Measurements from ENCODE around the gene CAMK1D.

CAMK1D gene

GRCh38 chr10:12633776-12634620, 284.7 kb downstream of the CAMK1D start:
- TF ChIP-seq CTCF (conservative IDR thresholded peaks at IDR 0.05), result no peak
- H3K27ac ChIP-seq, result no peak overlapping the region; the same call in 1 of the 2 replicates

GRCh38 chr10:12634621-12634931, 285.2 kb downstream of the CAMK1D start:
- H3K27ac ChIP-seq, result no peak overlapping the region
- TF ChIP-seq CTCF (conservative IDR thresholded peaks at IDR 0.05), result no peak

GRCh38 chr10:12635127-12635541, 285.8 kb downstream of the CAMK1D start:
- peak overlapping the region; percentile 6; the same call in 1 of the 2 replicates for H3K27ac ChIP-seq
- TF ChIP-seq CTCF (conservative IDR thresholded peaks at IDR 0.05), result no peak

GRCh38 chr10:12636571-12636970, 287.2 kb downstream of the CAMK1D start:
- no peak for TF ChIP-seq CTCF (conservative IDR thresholded peaks at IDR 0.05)
- H3K27ac ChIP-seq, result peak overlapping the region; percentile 6; the same call in 1 of the 2 replicates

GRCh38 chr10:12637649-12638048, 288.3 kb downstream of the CAMK1D start:
- no peak overlapping the region for H3K27ac ChIP-seq
- no peak for TF ChIP-seq CTCF (conservative IDR thresholded peaks at IDR 0.05)

GRCh38 chr10:12638103-12638502, 288.8 kb downstream of the CAMK1D start:
- no peak for TF ChIP-seq CTCF (conservative IDR thresholded peaks at IDR 0.05)
- no peak overlapping the region for H3K27ac ChIP-seq

- TF ChIP-seq CTCF (conservative IDR thresholded peaks at IDR 0.05), result no peak
- no peak overlapping the region for H3K27ac ChIP-seq
Observed at GRCh38 chr10:12638781-12639180, 289.4 kb downstream of the CAMK1D start.

Measured in VCaP (cell line).